GM21390 (cell line): ENCODE measurements around the gene ATG101.

Source experiments
- ATAC-seq: cut with Tn5 transposase; IDR thresholded peaks from one replicate; pipeline ENCODE4 v1.9.1; 2021; ENCODE audit not compliant: unreplicated experiment

Gene ATG101

GRCh38 chr12:52041695-52042123 lies 28.1 kb upstream of the ATG101 start:
- no peak for ATAC-seq

- no peak for ATAC-seq
These were observed 26.9 kb upstream of the ATG101 start for GRCh38 chr12:52042706-52043385.

GRCh38 chr12:52043386-52044212 lies 26.2 kb upstream of the ATG101 start:
- ATAC-seq, result no peak

GRCh38 chr12:52044292-52044983 lies 25.3 kb upstream of the ATG101 start:
- ATAC-seq, result no peak

- ATAC-seq, result no peak
These were observed 24.0 kb upstream of the ATG101 start for GRCh38 chr12:52045794-52046199.

- ATAC-seq, result no peak
These were observed 22.9 kb upstream of the ATG101 start for GRCh38 chr12:52046859-52047258.

- no peak for ATAC-seq
These were observed 20.5 kb upstream of the ATG101 start for GRCh38 chr12:52049286-52049685.

GRCh38 chr12:52049688-52050087 lies 20.1 kb upstream of the ATG101 start:
- no peak for ATAC-seq

- no peak for ATAC-seq
These were observed 19.5 kb upstream of the ATG101 start for GRCh38 chr12:52050116-52050757.

- ATAC-seq, result peak; percentile 86
These were observed 18.8 kb upstream of the ATG101 start, which contains the start of gene NR4A1 for GRCh38 chr12:52050758-52051541. NR4A1 (plus strand) TSS chr12:52051442; CDS start chr12:52054329, 2,887 bp downstream.

GRCh38 chr12:52052468-52053186 lies 17.2 kb upstream of the ATG101 start:
- ATAC-seq, result no peak

GRCh38 chr12:52053536-52054209 lies 16.1 kb upstream of the ATG101 start:
- no peak for ATAC-seq

- no peak for ATAC-seq
These were observed 15.4 kb upstream of the ATG101 start for GRCh38 chr12:52054231-52054832.

GRCh38 chr12:52054833-52055730 lies 14.7 kb upstream of the ATG101 start:
- ATAC-seq, result no peak

GRCh38 chr12:52055731-52056711 lies 13.8 kb upstream of the ATG101 start:
- no peak for ATAC-seq

- ATAC-seq, result no peak
These were observed 12.8 kb upstream of the ATG101 start for GRCh38 chr12:52056801-52057637.
